ENCODE results near the gene CCDC71L.

DNA sequence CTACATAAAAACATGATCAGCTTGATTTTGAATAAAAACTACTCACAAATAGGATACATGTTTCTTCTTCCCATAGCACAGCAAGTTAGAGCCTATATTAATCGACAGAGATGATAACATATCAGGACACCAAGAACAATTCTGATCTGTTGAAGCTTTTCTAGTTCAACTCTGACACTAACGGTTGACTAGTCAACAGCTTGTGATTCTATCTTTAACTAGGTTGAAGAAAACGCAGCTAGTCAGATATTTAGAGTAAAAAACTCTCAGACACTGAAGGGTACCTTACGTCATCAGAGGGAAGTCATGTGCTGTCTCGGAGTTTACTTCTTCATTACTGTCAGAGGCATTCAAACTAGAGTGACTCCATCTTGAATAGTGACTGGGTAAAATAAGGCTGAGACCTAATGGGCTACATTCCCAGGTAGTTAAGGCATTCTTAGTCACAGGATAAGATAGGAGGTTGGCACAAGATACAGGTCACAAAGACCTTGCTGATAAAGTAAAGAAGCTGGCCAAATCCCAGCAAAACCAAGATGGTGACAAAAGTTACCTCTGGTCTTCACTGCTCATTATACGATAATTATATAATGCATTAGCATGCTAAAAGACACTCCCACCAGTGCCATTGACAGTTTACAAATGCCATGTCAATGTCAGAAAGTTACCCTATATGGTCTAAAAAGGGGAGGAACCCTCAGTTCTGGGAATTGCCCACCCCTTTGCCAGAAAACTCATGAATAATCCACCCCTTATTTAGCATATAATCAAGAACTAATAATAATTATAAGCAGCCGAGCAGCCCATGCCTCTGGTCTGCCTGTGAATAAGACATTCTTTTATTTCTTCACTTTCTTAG is 21.3 kb downstream of the CCDC71L start:
- TF ChIP-seq POLR2AphosphoS5 (IDR thresholded peaks at IDR 0.05; ENCODE audit: insufficient read depth, low read depth, low read length) = no peak
- TF ChIP-seq, protein P1, sequence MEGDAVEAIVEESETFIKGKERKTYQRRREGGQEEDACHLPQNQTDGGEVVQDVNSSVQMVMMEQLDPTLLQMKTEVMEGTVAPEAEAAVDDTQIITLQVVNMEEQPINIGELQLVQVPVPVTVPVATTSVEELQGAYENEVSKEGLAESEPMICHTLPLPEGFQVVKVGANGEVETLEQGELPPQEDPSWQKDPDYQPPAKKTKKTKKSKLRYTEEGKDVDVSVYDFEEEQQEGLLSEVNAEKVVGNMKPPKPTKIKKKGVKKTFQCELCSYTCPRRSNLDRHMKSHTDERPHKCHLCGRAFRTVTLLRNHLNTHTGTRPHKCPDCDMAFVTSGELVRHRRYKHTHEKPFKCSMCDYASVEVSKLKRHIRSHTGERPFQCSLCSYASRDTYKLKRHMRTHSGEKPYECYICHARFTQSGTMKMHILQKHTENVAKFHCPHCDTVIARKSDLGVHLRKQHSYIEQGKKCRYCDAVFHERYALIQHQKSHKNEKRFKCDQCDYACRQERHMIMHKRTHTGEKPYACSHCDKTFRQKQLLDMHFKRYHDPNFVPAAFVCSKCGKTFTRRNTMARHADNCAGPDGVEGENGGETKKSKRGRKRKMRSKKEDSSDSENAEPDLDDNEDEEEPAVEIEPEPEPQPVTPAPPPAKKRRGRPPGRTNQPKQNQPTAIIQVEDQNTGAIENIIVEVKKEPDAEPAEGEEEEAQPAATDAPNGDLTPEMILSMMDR (IDR thresholded peaks at IDR 0.05; ENCODE audit: extremely low read depth in 1 of 2, insufficient read depth in 1 of 2, low read depth in 1 of 2, low read length in 2 of 2) = no peak
- no peak for TF ChIP-seq POLR2A (IDR thresholded peaks at IDR 0.05; ENCODE audit: low read depth, low read length)
- no peak for TF ChIP-seq EZH2 (IDR thresholded peaks at IDR 0.05; ENCODE audit: borderline replicate concordance, low read depth, low read length, severe bottlenecking)
